Measurements from ENCODE around the gene LY6G5C.

GRCh38 chr6:31691078-31691463 is 10.2 kb upstream of the LY6G5C start:
- TF ChIP-seq CTCF (IDR thresholded peaks at IDR 0.05 in 8 of 11, conservative IDR thresholded peaks at IDR 0.05 in 3 of 11) = no peak
- TF ChIP-seq POLR2AphosphoS5 (IDR thresholded peaks at IDR 0.05) = no peak
- no peak for TF ChIP-seq POLR2A (IDR thresholded peaks at IDR 0.05)

Measured in spleen (tissue), 7 donors.